H1 (cell line): ENCODE results near the gene PKDREJ. TPM values are rescaled to one million over a fixed set of nuclear protein-coding genes. Genes with fewer than 3 reads are reported as not detected.

Experiments
- CHD2 ChIP-seq: IDR thresholded peaks from 2 replicates; pipeline ENCODE4 v1.6.1; 2012; ENCODE audit warnings: low read length, improper control_type of control experiment
- FOSL1 ChIP-seq: IDR thresholded peaks from 2 replicates; pipeline ENCODE4 v1.6.1; 2011; ENCODE audit warnings: mild to moderate bottlenecking, low read depth, low read length, moderate library complexity; ENCODE audit not compliant: insufficient read depth
- JUND ChIP-seq: IDR thresholded peaks from 2 replicates; pipeline ENCODE4 v1.6.1; 2011; ENCODE audit warnings: mild to moderate bottlenecking, improper control_type of control experiment, low read length
- NANOG ChIP-seq: IDR thresholded peaks from 2 replicates; pipeline ENCODE4 v1.6.1; 2011; ENCODE audit warnings: low read length, low read depth, mild to moderate bottlenecking, inconsistent platforms; ENCODE audit not compliant: insufficient read depth, poor library complexity, severe bottlenecking
- SP4 ChIP-seq: IDR thresholded peaks from 2 replicates; pipeline ENCODE4 v1.6.1; 2012; ENCODE audit warnings: low read length, inconsistent platforms
- SUZ12 ChIP-seq: fragments of 200-600 bp; sonication (generic); IDR thresholded peaks from 2 replicates; pipeline ENCODE4 v1.6.1; 2012; ENCODE audit warnings: mild to moderate bottlenecking, inconsistent platforms, low read length, moderate library complexity, mixed read lengths
- TAF1 ChIP-seq: IDR thresholded peaks from 2 replicates; pipeline ENCODE4 v1.6.1; 2011; ENCODE audit warnings: mild to moderate bottlenecking, low read depth, low read length
- ZNF274 ChIP-seq: IDR thresholded peaks from 2 replicates; pipeline ENCODE4 v1.7.0; 2012; ENCODE audit warnings: low read length, borderline replicate concordance; ENCODE audit errors: extremely low read depth
- polyA plus RNA-seq, 7 experiments: library from polyadenylated mRNA; depleted of rRNA in 3 of 7; stranded (reverse) in 5 of 7; unstranded in 2 of 7; fragments of >200 nt in 5 of 7; fragments of 200-250 nt in 2 of 7; gene quantifications; 1 replicate in 5 of 7; 2 replicates in 1 of 7; 4 replicates in 1 of 7; pipeline versions ENCODE4 v1.2.1 to v1.2.3, GENCODE V29; 2011 to 2013; ENCODE audit warnings: missing spikeins in 2 of 7, mixed read lengths in 2 of 7
- total RNA-seq: library from RNA; stranded (reverse); fragmentation: NEBNext Ultra II Directional; extraction: Animal tissue kit (Norgen Biotek cat#: 25700); gene quantifications from 2 replicates; pipeline ENCODE4 v1.2.1, GENCODE V29; 2021

PKDREJ gene
- total and polyA plus RNA-seq, 2 of the 8 experiments (the other 6 are each of a cell fraction or from before 2014, with no cell fraction given): 0.02 to 0.04 TPM

- TF ChIP-seq FOSL1: no peak
- TF ChIP-seq NANOG: no peak
- TF ChIP-seq TAF1: no peak
- TF ChIP-seq ZNF274: no peak
- TF ChIP-seq SP4: no peak
- TF ChIP-seq SUZ12: no peak
- TF ChIP-seq JUND: no peak
- no peak for TF ChIP-seq CHD2
- TF ChIP-seq, all 59 proteins: peak for 0
Observed at GRCh38 chr22:46299101-46299500, 36.0 kb upstream of the PKDREJ start (continued).
